H1 (cell line): ENCODE results near the gene S100A14. TPM values are rescaled to one million over a fixed set of nuclear protein-coding genes. Genes with fewer than 3 reads are reported as not detected.

ENCODE experiments used
- BCL11A ChIP-seq, 2 experiments: IDR thresholded peaks; one replicate each; pipeline ENCODE4 v1.6.1; 2011; ENCODE audit warnings: low read depth in 2 of 2, low read length in 2 of 2, mild to moderate bottlenecking in 2 of 2
- CBX5 ChIP-seq: fragments of 300-800, 300-1000 bp; sonication (generic); IDR thresholded peaks from 2 replicates; pipeline ENCODE4 v1.7.1; 2016; ENCODE audit warnings: antibody characterized with exemption, low read length, low read depth
- CHD1 ChIP-seq: IDR thresholded peaks from 2 replicates; pipeline ENCODE4 v1.6.1; 2012; ENCODE audit warnings: low read depth, low read length, improper control_type of control experiment
- CTBP2 ChIP-seq: IDR thresholded peaks from 2 replicates; pipeline ENCODE4 v1.7.0; 2011; ENCODE audit warnings: borderline replicate concordance, mild to moderate bottlenecking, moderate library complexity, mixed read lengths, low read length; ENCODE audit not compliant: insufficient read depth, insufficient read length
- EP300 ChIP-seq, 2 experiments: IDR thresholded peaks; 1 replicate in 1 of 2; 2 replicates in 1 of 2; pipeline ENCODE4 v1.6.1; 2011 to 2012; ENCODE audit warnings: low read depth in 2 of 2, low read length in 2 of 2, mild to moderate bottlenecking in 2 of 2, borderline replicate concordance in 1 of 2, inconsistent platforms in 1 of 2, moderate library complexity in 1 of 2
- EZH2 ChIP-seq: fragments of 200-600 bp; sonication (generic); IDR thresholded peaks from 2 replicates; pipeline ENCODE4 v1.7.1; 2012; ENCODE audit warnings: low read depth, mild to moderate bottlenecking, moderate library complexity, low read length, inconsistent platforms; ENCODE audit not compliant: severe bottlenecking
- FOSL1 ChIP-seq: IDR thresholded peaks from 2 replicates; pipeline ENCODE4 v1.6.1; 2011; ENCODE audit warnings: mild to moderate bottlenecking, low read depth, low read length, moderate library complexity; ENCODE audit not compliant: insufficient read depth
- HDAC2 ChIP-seq, 2 experiments: fragments of 300-600 bp in 1 of 2; sonication (generic) in 1 of 2; IDR thresholded peaks; 2 replicates each; pipeline ENCODE4 v1.6.1; 2011 to 2012; ENCODE audit warnings: low read depth in 2 of 2, low read length in 2 of 2, mild to moderate bottlenecking in 2 of 2, moderate library complexity in 2 of 2, borderline replicate concordance in 1 of 2, inconsistent platforms in 1 of 2
- HDAC6 ChIP-seq: IDR thresholded peaks from one replicate; pipeline ENCODE4 v1.7.1; 2012; ENCODE audit warnings: low read depth, mild to moderate bottlenecking, inconsistent platforms, low read length, moderate library complexity
- KDM4A ChIP-seq: IDR thresholded peaks from one replicate; pipeline ENCODE4 v1.7.1; 2012; ENCODE audit warnings: low read depth, mild to moderate bottlenecking, moderate library complexity, low read length, inconsistent platforms; ENCODE audit not compliant: severe bottlenecking
- NANOG ChIP-seq: IDR thresholded peaks from 2 replicates; pipeline ENCODE4 v1.6.1; 2011; ENCODE audit warnings: low read length, low read depth, mild to moderate bottlenecking, inconsistent platforms; ENCODE audit not compliant: insufficient read depth, poor library complexity, severe bottlenecking
- NRF1 ChIP-seq: IDR thresholded peaks from 2 replicates; pipeline ENCODE4 v1.6.1; 2011; ENCODE audit warnings: mild to moderate bottlenecking, low read depth, low read length, improper control_type of control experiment
- PHF8 ChIP-seq: fragments of 200-600 bp; sonication (generic); conservative IDR thresholded peaks from 2 replicates; pipeline ENCODE4 v1.7.1; 2012; ENCODE audit warnings: low read depth, mild to moderate bottlenecking, inconsistent platforms, low read length, moderate library complexity
- POLR2AphosphoS5 ChIP-seq: IDR thresholded peaks from 2 replicates; pipeline ENCODE4 v1.6.1; 2011; ENCODE audit warnings: low read depth, low read length
- RFX5 ChIP-seq: IDR thresholded peaks from 2 replicates; pipeline ENCODE4 v1.6.1; 2011; ENCODE audit warnings: low read depth, low read length, improper control_type of control experiment, borderline replicate concordance
- SIRT6 ChIP-seq: IDR thresholded peaks from one replicate; pipeline ENCODE4 v1.7.1; 2012; ENCODE audit warnings: low read length, inconsistent platforms
- SIX5 ChIP-seq: IDR thresholded peaks from 2 replicates; pipeline ENCODE4 v1.6.1; 2011; ENCODE audit warnings: mild to moderate bottlenecking, low read depth, low read length
- SP4 ChIP-seq: IDR thresholded peaks from 2 replicates; pipeline ENCODE4 v1.6.1; 2012; ENCODE audit warnings: low read length, inconsistent platforms
- SRF ChIP-seq: IDR thresholded peaks from 2 replicates; pipeline ENCODE4 v1.6.1; 2011; ENCODE audit warnings: mild to moderate bottlenecking, low read depth, low read length, moderate library complexity
- TCF12 ChIP-seq: IDR thresholded peaks from 2 replicates; pipeline ENCODE4 v1.6.1; 2011; ENCODE audit warnings: low read depth, mild to moderate bottlenecking, low read length
- USF2 ChIP-seq: IDR thresholded peaks from 2 replicates; pipeline ENCODE4 v1.6.1; 2011; ENCODE audit warnings: low read length, improper control_type of control experiment
- YY1 ChIP-seq: IDR thresholded peaks from 2 replicates; pipeline ENCODE4 v1.6.1; 2011; ENCODE audit warnings: low read depth, mild to moderate bottlenecking, low read length
- polyA plus RNA-seq, 7 experiments: library from polyadenylated mRNA; depleted of rRNA in 3 of 7; stranded (reverse) in 5 of 7; unstranded in 2 of 7; fragments of >200 nt in 5 of 7; fragments of 200-250 nt in 2 of 7; gene quantifications; 1 replicate in 5 of 7; 2 replicates in 1 of 7; 4 replicates in 1 of 7; pipeline versions ENCODE4 v1.2.1 to v1.2.3, GENCODE V29; 2011 to 2013; ENCODE audit warnings: missing spikeins in 2 of 7, mixed read lengths in 2 of 7
- total RNA-seq: library from RNA; stranded (reverse); fragmentation: NEBNext Ultra II Directional; extraction: Animal tissue kit (Norgen Biotek cat#: 25700); gene quantifications from 2 replicates; pipeline ENCODE4 v1.2.1, GENCODE V29; 2021
- TF ChIP-seq, protein P1 (sequence below): IDR thresholded peaks from 2 replicates; pipeline ENCODE4 v1.6.1; 2012; ENCODE audit warnings: inconsistent platforms

S100A14 gene
- total and polyA plus RNA-seq, 2 of the 8 experiments (the other 6 are each of a cell fraction or from before 2014, with no cell fraction given), result 1.4 to 5.3 TPM

DNA sequence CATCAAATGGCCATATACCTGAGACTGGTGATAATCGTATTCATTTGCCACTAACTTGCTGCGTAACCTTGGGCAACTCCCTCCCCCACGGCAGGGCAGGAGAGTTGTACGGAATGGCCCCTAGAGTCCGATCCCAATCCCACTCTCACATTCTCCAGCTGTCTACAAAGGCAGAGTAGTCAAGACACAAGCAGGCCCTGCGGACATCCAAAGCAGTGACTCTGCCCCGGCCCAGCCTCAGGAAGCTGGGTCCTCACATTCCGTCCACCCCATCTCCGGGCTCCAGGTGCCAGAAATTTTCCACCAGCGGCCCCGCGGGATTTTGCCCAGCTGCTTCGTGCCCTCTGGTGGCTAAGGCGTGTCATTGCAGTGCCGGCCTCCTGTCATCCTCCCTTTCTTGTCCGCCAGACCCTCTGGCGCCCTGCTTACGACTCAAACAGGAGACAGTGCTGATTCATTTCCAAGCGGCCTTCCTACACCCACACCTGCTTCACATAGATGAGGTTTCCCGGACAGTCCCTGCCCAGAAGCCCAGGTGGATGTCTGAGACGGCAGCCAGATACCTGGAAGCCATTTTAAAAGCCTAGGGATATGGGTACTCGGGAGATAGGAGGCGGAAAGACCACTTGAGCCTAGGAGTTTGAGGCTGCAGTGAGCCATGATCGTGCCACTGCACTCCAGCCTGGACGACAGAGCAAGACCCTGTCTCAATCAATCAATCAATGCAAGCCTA lies 47.6 kb downstream of the S100A14 start (continued):
- peak in 1 of 2 experiments; percentile 63; a peak in 1 of 3 replicates for TF ChIP-seq EP300 (IDR thresholded peaks at IDR 0.05; ENCODE audit: borderline replicate concordance in 1 of 2, low read depth in 2 of 2, low read length in 2 of 2)
- no peak for TF ChIP-seq KDM4A
- no peak for TF ChIP-seq SIRT6
- TF ChIP-seq YY1, result peak; percentile 42
- TF ChIP-seq RFX5, result no peak
- TF ChIP-seq CTBP2, result no peak
- no peak for TF ChIP-seq SP4
- no peak for TF ChIP-seq SIX5
- no peak for TF ChIP-seq POLR2AphosphoS5
- TF ChIP-seq CBX5, result no peak
- TF ChIP-seq BCL11A (IDR thresholded peaks at IDR 0.05; ENCODE audit: low read depth in 2 of 2, low read length in 2 of 2), result no peak
- no peak for TF ChIP-seq HDAC6
- peak; percentile 44 to 51; a peak in 2 of 4 replicates for TF ChIP-seq HDAC2 (IDR thresholded peaks at IDR 0.05; ENCODE audit: borderline replicate concordance in 1 of 2, low read depth in 2 of 2, low read length in 2 of 2)
- no peak for TF ChIP-seq NANOG
- no peak for TF ChIP-seq USF2
- TF ChIP-seq EZH2, result no peak
- no peak for TF ChIP-seq CHD1
- TF ChIP-seq, protein P1, sequence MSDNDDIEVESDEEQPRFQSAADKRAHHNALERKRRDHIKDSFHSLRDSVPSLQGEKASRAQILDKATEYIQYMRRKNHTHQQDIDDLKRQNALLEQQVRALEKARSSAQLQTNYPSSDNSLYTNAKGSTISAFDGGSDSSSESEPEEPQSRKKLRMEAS, result peak; percentile 64; the same call in 1 of the 2 replicates
- peak; percentile 6; the same call in 1 of the 2 replicates for TF ChIP-seq SRF
- TF ChIP-seq PHF8, result no peak
- peak; percentile 91 for TF ChIP-seq TCF12
- no peak for TF ChIP-seq FOSL1
- TF ChIP-seq NRF1, result no peak
